Body of pancreas (tissue), 4 donors: ENCODE measurements around the gene KCNAB1. TPM values are rescaled to one million over a fixed set of nuclear protein-coding genes. Genes with fewer than 3 reads are reported as not detected.

Experiments used
- ATAC-seq: fragments of 150-250 bp; one replicate; pipeline ENCODE4 v1.9.1; 2016
- DNase-seq, 4 donors: peaks; one replicate each; pipeline ENCODE4 v3.0.0-alpha.2; 2019
- H3K27ac ChIP-seq, 4 donors: fragments of 200-600 bp; sonication (generic); 1 replicate in 3 of 4; 2 replicates in 1 of 4; pipeline versions ENCODE4 v1.5.1 to v1.6.1; 2016 to 2019; ENCODE audit warnings: mild to moderate bottlenecking in 1 of 4, mixed read lengths in 1 of 4, moderate library complexity in 1 of 4
- H3K27me3 ChIP-seq, 2 donors: fragments of 200-600 bp; sonication (generic); one replicate each; pipeline ENCODE4 v1.6.0; 2016; ENCODE audit warnings: mild to moderate bottlenecking in 1 of 2
- H3K36me3 ChIP-seq, 2 donors: fragments of 200-600 bp; sonication (generic); replicated peaks in 1 of 2; 2 replicates each; pipeline ENCODE4 v1.5.1; 2016; ENCODE audit warnings: low read depth in 2 of 2; ENCODE audit not compliant: insufficient read depth in 1 of 2
- H3K4me1 ChIP-seq: fragments of 200-600 bp; sonication (generic); one replicate; pipeline ENCODE4 v1.6.0; 2016
- H3K4me3 ChIP-seq, 2 donors: fragments of 200-600 bp; sonication (generic); 1 replicate in 1 of 2; 2 replicates in 1 of 2; pipeline ENCODE4 v1.5.1; 2016 to 2019
- H3K9me3 ChIP-seq, 3 donors: fragments of 200-600 bp; sonication (generic); 1 replicate in 2 of 3; 2 replicates in 1 of 3; pipeline ENCODE4 v1.5.1; 2016
- POLR2A ChIP-seq, 3 donors: fragments of 450-650 bp; IDR thresholded peaks; one replicate each; pipeline ENCODE4 v1.6.1; 2016; ENCODE audit warnings: antibody characterized with exemption in 3 of 3, mild to moderate bottlenecking in 2 of 3
- WGBS, 2 donors: methylation state at CpG; one replicate each; pipeline ENCODE4 v1.1.5; 2017; 5-methylcytosine and 5-hydroxymethylcytosine counted together
- intact Hi-C: fragments of 100-400 bp; cut with DNase I; formaldehyde crosslinking; loops from one replicate; pipeline ENCODE4 v1.15.1; 2023
- total RNA-seq, 2 donors: library from RNA; depleted of rRNA; stranded (reverse); fragments of >200 nt; gene quantifications; one replicate each; pipeline ENCODE4 v1.1.0, GENCODE V29; 2016
- TF ChIP-seq, protein P1 (sequence below), 7 experiments: fragments of 450-650 bp in 4 of 7; fragments of 200-600 bp in 3 of 7; sonication (generic) in 3 of 7; IDR thresholded peaks; one replicate each; pipeline ENCODE4 v1.5.1; 2016 to 2019; ENCODE audit warnings: antibody characterized with exemption in 7 of 7

Gene KCNAB1
- total RNA-seq, 2 donors from 2014 or later, result 5.2 to 5.3 TPM

DNA sequence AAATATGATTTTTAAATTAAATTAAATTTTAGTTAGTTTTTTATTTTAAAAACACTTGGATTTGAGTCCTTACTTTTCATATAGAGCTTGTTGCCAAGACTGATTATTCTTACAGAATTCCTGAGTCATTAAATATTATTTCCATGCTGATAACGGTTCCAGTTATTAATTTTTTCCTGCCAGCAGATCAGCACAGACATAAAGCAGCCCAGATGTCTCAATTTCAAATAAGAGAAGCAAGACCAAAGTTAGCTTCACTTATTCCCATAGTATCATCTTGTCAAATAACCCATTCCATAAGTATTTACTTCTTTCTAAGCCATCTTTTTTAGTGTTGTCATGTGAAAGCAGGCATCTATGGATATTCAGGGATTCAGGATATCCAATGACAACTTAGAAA is 359.2 kb downstream of the KCNAB1 start:
- Histone ChIP-seq H3K9me3 (no peaks in the 10 kb centered on the region), H3K36me3 (no peaks in the 10 kb centered on the region), H3K4me3 (no peak overlapping the region), H3K27me3 (no peaks in the 10 kb centered on the region), H3K4me1 (peaks cover 12% of the 10 kb centered on the region), H3K27ac (no peak overlapping the region)
- DNase-seq, result no peak
- TF ChIP-seq, protein P1, sequence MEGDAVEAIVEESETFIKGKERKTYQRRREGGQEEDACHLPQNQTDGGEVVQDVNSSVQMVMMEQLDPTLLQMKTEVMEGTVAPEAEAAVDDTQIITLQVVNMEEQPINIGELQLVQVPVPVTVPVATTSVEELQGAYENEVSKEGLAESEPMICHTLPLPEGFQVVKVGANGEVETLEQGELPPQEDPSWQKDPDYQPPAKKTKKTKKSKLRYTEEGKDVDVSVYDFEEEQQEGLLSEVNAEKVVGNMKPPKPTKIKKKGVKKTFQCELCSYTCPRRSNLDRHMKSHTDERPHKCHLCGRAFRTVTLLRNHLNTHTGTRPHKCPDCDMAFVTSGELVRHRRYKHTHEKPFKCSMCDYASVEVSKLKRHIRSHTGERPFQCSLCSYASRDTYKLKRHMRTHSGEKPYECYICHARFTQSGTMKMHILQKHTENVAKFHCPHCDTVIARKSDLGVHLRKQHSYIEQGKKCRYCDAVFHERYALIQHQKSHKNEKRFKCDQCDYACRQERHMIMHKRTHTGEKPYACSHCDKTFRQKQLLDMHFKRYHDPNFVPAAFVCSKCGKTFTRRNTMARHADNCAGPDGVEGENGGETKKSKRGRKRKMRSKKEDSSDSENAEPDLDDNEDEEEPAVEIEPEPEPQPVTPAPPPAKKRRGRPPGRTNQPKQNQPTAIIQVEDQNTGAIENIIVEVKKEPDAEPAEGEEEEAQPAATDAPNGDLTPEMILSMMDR (IDR thresholded peaks at IDR 0.05), result no peak
- TF ChIP-seq POLR2A (IDR thresholded peaks at IDR 0.05), result no peak
- 38 to 60% methylated on average over 1 of the region's 1 CpG for WGBS, 2 donors
- intact Hi-C loops, result no loop called here
- no peak for ATAC-seq

DNA sequence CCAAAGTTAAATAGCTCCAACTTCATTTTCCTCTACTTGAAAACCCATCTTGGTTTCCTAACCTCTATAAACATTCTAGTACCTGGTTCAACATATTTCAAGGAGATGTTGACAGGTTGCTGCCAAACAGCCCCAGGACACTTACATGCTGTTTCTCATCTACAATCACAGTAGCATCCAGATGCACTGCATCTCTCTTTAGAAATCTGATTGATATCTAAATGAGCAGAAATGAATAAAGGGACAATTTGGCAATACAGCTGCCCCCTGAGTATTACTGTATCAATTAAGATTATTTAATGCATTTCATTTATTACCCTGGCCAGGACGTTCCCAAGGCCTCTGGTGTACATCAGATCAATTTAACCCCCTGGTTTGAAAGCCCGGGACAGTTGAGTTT is 360.6 kb downstream of the KCNAB1 start:
- no peak for DNase-seq
- no peak overlapping the region for H3K4me3 ChIP-seq
- no peak for TF ChIP-seq POLR2A (IDR thresholded peaks at IDR 0.05)
- TF ChIP-seq, protein P1 (IDR thresholded peaks at IDR 0.05), result no peak
- intact Hi-C loops, result no loop called here
- H3K9me3 ChIP-seq, result no peaks in the 10 kb centered on the region
- H3K27me3 ChIP-seq, result no peaks in the 10 kb centered on the region
- WGBS, 2 donors, result 72% methylated on average over 2 of the region's 2 CpGs
- peaks cover 12% of the 10 kb centered on the region for H3K4me1 ChIP-seq
- H3K27ac ChIP-seq, result no peak overlapping the region
- H3K36me3 ChIP-seq, result no peaks in the 10 kb centered on the region
- ATAC-seq, result no peak

GRCh38 chr3:156483002-156483401 is 362.6 kb downstream of the KCNAB1 start:
- no peak overlapping the region for H3K4me3 ChIP-seq
- peaks cover 12% of the 10 kb centered on the region for H3K4me1 ChIP-seq
- TF ChIP-seq POLR2A (IDR thresholded peaks at IDR 0.05), result no peak
- TF ChIP-seq, protein P1 (IDR thresholded peaks at IDR 0.05), result no peak
- DNase-seq (no peak), ATAC-seq (no peak)
- peak overlapping the region in 1 of 4 donors; percentile 46 for H3K27ac ChIP-seq
- intact Hi-C loops, result no loop called here
- no peaks in the 10 kb centered on the region for H3K9me3 ChIP-seq
- WGBS, 2 donors, result 81 to 82% methylated on average over 3 of the region's 3 CpGs
- no peaks in the 10 kb centered on the region for H3K36me3 ChIP-seq
- H3K27me3 ChIP-seq, result no peaks in the 10 kb centered on the region

DNA sequence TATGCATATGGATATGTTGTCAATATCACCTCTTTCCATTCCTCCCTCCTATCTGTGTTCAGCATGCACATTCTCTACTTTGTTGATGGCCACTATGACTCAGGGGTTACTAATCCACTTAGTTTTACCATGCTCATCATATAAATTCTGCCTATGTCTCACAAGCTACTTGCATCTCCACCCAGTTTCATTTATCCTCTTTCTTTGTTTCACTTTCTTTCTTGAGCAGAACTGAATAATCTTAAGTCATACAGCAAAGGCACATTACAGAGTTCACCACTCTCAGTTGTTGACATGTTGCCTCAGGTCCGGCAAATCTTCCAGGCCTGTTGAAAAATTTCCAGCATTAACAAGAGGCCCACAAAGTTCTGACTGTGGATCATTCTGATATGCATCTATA is 363.0 kb downstream of the KCNAB1 start:
- no peaks in the 10 kb centered on the region for H3K36me3 ChIP-seq
- intact Hi-C loops, result no loop called here
- H3K27me3 ChIP-seq, result no peaks in the 10 kb centered on the region
- no peak for TF ChIP-seq POLR2A (IDR thresholded peaks at IDR 0.05)
- TF ChIP-seq, protein P1 (IDR thresholded peaks at IDR 0.05), result no peak
- no peak overlapping the region for H3K4me3 ChIP-seq
- peak overlapping the region in 2 of 4 donors; percentile 22 to 46 for H3K27ac ChIP-seq
- no peaks in the 10 kb centered on the region for H3K9me3 ChIP-seq
- H3K4me1 ChIP-seq, result peaks cover 12% of the 10 kb centered on the region
- 60 to 65% methylated on average over 1 of the region's 1 CpG for WGBS, 2 donors
- DNase-seq (no peak), ATAC-seq (no peak)

GRCh38 chr3:156483961-156484787 is 363.8 kb downstream of the KCNAB1 start:
- TF ChIP-seq, protein P1 (IDR thresholded peaks at IDR 0.05), result no peak
- no peak for TF ChIP-seq POLR2A (IDR thresholded peaks at IDR 0.05)
- Histone ChIP-seq H3K4me1 (peaks cover 12% of the 10 kb centered on the region), H3K9me3 (no peaks in the 10 kb centered on the region), H3K36me3 (no peaks in the 10 kb centered on the region), H3K27me3 (no peaks in the 10 kb centered on the region), H3K27ac (peak overlapping the region in 2 of 4 donors; percentile 22 to 46), H3K4me3 (no peak overlapping the region)
- DNase-seq (peak in 1 of 4 donors; percentile 41), ATAC-seq (peak; percentile 53)
- intact Hi-C loops, result no loop called here
- WGBS, 2 donors, result 29 to 31% methylated on average over 6 of the region's 6 CpGs
